NCI-H82 (cell line): ENCODE results near the gene CFAP210.
"Not testable (repeated sequence)": the region's sequence is repeated elsewhere in the genome, so short reads cannot be mapped to it uniquely, and the experiment has no call there.

Source experiments
- DNase-seq: peaks from one replicate; lab custom pipeline; 2025; lab: John Stamatoyannopoulos, UW

Gene CFAP210

DNA sequence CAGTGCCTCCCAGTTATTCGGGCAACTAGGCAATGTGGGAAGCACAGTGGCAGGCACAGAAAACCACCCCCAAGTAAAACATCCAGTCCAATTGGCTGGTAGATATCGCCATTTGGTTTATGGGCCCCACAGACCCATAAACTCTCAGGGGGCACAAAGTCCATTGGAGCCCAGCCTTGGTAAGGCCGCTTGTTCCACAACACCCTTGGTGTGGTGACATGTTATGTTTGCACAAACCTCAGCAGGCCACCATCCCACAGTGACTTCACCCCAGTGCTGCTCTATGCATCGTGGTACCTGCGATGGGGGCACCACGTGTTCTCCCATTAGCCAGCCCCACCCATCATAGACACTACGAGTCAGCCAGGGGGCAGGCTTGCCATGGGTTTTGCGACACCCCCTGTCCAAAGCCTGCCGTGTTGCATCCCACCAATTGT lies 18.6 kb upstream of the CFAP210 start:
- DNase-seq, result no peak

DNA sequence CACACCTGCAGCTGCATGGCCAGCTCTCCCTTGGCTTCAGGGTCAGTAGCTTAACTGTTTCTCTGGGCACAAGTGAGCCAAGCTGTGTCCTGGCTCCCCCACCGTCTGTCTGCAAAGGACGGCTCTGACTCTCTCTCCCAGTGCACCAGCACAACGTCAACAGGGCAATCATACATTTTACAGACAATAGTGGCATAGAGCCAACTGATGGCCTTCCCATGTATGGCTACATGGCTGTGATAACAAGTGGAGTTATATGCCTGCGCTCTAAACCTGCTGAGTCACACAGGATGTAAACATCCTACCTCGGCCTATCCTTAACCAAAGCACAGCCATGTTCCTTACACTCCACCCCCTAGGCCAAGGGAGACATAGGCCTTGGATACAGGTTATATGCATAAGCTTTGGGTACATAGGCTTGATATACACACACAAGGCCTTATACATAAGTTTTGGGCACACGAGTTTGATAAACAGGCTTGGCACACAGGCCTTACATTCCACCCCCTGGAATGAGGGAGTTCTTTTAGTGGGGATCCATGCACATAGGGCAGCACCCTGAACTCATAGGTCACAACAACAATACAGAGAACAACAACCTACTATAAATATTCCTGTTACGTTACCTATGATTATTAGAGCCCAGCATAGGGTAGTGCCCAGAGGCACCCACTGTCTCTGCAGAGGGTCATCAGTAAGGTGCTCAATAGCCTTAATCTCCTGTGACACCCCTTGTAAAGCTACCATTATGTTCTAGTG lies 17.7 kb upstream of the CFAP210 start:
- DNase-seq, result peak; percentile 25

DNA sequence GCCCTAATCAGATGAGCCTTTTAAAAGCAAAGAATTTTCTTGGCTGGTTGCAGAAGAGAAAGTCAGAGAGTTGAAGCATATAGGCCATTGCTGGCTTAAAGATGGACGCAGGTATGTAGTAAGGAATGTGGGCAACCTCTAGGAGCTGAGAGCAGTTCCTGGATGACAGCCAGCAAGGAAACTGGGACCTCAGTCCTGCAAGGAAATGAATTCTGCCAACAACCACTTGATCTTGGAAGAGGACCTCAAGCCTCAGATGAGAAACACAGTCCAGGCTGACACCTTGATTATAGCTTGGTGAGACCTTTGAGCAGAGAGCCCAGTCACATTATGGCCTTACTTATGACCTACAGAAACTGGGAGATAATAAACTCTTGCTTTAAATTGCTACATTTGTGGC lies 15.8 kb upstream of the CFAP210 start:
- DNase-seq, result no peak

DNA sequence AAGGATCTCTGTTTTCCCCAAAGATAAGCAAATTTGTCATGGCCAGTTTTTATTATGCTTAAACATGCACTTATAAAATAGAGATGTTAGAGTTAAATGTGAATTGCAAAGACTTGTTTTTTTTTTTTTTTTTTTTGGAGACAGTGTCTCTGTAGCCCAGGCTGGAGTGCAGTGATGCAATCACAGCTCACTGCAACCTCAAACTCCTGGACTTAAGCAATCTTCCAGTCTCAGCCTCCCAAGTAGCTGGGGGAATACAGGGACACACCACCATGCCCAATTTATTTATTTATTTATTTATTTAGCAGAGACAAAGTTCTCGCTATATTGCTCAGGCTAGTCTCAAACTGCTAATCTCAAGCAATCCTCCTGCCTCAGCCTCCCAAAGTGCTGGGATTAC lies 15.1 kb upstream of the CFAP210 start:
- no peak for DNase-seq

DNA sequence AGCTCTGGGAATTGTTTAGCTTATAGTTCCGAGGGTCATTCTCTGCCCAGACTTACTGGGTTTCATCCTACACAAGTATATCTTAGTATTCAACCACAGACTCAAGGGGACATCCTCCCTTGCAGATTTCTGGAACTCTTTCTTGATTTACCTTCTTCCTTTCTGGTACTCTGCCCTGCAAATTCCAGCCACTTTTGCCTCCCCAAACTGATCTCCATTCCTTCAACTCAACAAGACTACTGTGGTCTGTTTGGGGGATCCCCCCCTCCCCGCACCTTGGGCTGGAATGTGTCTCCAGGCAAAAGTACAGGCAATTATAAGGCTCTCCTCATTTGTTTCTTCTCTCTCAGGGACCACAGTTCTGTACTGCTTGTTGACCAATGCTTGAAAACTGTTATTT lies 13.4 kb upstream of the CFAP210 start:
- DNase-seq, result no peak

DNA sequence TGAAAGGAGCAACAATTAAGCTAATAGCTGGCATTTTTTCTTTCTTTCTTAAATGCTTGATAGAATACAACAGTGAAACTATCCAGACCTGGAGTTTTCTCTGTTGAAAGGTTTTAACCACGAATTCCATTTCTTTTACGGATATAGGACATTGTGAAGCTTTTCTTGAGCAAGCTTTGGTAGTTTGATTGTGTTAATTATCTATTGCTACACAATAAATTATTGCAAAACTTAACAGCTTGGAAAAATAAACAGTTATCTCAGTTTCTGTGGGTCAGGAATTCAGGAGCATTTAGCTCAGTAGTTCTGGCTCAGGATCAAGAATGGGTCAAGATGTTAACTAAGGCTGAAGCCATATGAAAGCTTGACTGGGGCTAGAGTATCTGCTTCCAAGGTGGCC lies 11.7 kb upstream of the CFAP210 start:
- DNase-seq, result no peak

DNA sequence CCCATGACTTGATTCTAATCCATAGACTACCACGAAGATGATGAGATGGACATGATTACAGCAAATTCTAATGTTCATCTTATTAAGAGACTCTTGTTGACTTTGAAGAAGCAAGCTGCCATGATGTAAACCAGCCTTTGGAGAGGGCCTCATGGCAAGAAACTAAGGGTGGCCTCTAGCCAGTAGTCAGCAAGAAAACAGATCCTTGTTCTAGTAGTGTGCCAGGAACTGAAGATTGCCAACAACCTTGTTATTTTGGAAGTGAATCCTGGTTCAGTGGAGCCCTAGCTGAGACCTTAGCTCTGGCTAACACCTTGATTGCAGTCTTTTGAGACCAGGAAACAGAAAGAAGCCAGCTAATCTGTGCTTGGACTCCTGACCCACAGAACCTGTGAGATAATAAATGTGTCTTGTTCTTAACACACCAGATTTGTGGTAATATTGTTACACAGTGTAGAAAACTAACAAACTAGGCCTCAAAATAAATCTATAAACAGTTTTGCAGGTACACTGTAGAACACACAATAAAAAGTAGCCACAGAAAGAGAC lies 10.0 kb upstream of the CFAP210 start:
- DNase-seq, result no peak

DNA sequence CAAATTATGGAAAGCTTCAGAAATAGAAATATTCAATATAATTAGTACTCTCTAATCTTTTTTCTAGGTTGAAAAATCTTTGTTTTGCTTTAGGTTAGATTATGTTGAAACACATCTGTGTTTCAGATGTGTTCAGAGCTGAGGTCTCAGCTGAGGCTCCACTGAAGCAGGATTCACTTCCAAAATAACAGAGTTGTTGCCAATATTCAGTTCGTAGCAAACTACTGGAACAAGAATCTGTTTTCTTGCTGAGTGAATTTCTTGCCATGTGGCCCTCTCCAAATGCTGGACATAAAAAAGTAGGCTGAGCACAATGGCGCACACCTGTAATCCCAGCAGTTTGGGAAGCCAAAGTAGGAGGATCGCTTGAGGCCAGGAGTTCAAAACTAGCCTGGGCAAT lies 8.8 kb upstream of the CFAP210 start:
- DNase-seq, result no peak

DNA sequence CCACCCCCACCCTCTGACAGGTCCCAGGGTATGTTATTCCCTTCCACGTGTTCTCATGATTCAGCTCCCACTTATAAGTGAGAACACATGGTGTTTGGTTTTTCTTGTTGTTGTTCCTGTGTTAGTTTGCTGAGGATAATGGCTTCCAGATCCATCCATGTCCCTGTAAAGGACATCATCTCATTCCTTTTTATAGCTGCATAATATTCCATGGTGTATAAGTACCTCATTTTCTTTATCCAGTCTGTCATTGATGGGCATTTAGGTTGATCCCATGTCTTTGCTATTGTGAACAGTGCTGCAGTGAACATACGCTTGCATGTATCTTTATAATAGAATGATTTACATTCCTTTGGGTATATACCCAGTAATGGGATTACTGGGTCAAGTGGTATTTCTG lies 5.0 kb upstream of the CFAP210 start:
- DNase-seq, result not testable (repeated sequence)

DNA sequence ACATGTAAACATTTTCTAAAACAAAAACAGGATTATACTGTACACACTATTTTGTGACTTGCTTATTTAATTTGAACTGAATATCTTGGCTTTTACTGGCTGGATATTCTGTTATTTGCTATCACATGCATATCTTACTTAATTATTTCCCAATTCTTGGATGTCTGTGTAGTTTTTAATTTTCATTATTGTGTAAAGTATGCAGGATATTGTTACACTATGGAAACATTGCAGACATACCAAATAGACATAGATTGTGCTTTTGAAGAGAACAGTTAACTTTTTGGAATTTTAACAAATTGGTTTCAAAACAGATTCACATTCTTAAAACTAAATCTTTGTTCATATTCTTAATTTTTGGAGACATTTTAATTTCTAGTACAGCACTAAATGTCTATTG lies 2.2 kb upstream of the CFAP210 start:
- DNase-seq, result no peak

DNA sequence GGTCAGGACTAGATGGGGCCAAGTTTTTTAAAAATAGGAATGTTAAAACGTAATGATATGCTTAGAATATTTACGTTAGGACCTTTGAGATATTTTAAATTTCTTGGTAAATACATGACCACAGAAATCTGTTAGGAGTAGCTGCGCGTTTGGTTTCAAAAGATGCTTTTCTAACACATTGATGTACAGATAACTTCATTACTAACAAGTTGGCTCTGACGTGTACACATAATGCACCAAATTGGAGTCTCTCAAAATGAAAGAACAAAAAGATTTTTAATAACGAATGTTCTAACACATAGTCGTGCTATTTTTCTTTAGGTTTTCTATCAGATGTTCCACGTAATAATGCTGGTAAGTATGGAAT lies 672 bp upstream of the CFAP210 start:
- DNase-seq, result no peak

DNA sequence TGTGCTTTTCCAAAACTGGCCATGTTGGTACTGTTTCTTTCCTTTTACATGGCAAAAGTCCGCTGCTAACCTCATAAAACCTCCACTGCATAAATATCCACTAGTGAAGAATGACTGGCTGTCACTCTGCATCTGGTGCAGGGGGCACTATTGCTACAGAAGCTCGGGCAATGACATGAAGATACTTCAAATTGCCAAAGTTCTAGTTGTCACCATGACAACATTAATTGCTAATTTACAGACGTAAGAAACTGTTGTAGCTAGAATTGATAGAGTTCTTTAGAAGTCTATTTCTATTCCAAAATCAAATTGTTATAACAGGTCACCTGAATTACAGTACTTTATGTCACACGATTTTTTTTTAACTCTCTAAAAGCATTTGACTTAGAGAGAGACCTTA lies 845 bp downstream of the CFAP210 start:
- DNase-seq, result peak; percentile 52

DNA sequence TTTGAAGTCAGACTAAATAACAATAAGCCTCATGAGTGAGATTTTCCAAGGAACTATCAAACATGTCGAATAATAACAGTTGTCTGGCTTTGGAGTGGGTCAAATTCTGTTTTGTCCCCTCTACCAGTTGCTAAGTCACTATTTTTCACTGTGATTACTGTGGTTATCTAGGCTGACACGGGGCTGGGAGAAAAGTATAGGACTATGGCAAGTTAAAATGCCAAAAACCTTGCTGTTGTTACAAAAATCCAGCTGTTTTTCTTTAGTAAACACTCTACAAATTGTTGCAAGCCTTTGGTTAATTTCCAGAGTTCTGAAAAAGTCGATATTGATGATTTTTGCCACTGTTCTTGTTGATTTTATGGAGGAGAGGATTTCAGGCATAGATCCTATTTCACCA lies 1.5 kb downstream of the CFAP210 start:
- no peak for DNase-seq

DNA sequence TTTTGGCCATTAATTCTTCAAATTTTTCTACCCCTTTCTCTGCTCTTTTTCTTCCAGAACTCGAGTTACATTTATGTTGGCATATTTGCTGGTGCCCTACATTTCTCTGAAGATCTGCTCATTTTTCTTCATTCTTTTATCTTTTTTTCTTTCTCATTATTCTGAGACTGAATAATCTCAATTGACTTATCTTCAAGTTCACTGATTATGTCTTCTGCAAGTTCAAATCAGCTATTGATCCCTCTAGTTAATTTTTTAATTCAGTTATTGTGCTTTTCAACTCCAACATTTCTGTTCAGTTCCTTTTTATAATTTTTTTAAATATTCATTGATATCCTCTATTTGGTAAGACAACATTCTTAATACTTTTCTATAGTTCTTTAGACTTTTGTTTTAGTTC lies 3.2 kb downstream of the CFAP210 start:
- no peak for DNase-seq

DNA sequence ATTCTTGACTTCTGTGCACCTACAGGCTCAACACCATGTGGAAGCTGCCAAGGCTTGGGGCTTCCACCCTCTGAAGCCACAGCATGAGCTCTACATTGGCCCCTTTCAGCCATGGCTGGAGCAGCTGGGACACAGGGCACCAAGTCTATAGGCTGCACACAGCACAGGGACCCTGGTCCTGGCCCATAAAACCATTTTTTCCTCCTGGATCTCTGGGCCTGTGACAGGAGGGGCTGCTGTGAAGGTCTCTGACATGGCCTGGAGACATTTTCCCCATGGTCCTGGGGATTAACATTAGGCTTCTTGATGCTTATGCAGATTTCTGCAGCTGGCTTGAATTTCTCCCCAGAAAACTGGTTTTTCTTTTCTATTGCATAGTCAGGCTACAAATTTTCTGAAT lies 6.3 kb downstream of the CFAP210 start:
- not testable (repeated sequence) for DNase-seq

DNA sequence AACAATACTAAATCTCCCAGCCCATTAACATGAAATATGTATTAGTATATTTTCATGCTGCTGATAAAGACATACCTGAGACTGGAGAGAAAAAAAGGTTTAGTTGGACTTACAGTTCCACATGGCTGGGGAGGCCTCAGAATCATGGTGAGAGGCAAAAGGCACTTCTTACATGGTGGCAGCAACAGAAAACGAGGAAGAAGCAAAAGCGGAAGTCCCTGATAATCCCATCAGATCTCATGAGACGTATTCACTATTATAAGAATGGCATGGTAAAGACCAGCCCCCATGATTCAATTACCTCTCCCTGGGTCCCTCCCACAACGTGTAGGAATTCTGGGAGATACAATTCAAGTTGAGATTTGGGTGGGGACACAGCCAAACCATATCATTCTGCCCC lies 7.4 kb downstream of the CFAP210 start:
- DNase-seq, result not testable (repeated sequence)

DNA sequence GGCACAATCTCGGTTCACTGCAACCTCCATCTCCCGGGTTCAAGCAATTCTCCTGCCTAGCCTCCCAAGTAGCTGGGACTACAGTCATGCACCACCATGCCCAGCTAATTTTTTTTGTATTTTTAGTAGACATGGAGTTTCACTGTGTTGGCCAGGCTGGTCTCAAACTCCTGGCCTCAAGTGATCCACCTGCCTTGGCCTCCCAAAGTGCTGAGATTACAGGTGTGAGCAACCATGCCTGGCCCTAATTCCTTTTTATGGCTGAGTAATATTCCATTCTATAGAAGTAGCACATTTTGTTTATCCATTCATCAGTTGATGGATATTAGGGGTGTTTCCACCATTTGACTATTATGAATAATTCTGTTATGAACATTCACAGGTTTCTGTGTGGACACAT lies 9.5 kb downstream of the CFAP210 start:
- DNase-seq, result not testable (repeated sequence)

DNA sequence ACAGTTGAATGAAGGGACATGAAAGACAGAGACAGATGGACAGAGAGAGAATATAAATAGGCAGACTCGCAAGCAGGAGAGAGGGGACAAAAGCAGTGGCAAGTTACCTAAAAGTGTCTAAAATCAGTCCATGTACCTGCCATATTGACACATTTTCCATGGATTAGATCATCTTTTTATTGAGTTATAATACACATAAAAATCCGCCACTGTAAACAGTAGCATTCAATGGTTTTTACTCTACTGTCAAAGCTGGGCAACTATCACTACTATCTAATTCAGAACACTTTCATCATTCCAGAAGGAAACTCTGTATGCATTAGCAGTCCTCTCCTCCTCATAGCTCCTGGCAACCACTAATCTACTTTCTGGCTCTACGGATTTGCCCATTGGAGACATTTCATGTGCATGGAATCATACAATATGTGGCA lies 10.1 kb downstream of the CFAP210 start:
- no peak for DNase-seq

DNA sequence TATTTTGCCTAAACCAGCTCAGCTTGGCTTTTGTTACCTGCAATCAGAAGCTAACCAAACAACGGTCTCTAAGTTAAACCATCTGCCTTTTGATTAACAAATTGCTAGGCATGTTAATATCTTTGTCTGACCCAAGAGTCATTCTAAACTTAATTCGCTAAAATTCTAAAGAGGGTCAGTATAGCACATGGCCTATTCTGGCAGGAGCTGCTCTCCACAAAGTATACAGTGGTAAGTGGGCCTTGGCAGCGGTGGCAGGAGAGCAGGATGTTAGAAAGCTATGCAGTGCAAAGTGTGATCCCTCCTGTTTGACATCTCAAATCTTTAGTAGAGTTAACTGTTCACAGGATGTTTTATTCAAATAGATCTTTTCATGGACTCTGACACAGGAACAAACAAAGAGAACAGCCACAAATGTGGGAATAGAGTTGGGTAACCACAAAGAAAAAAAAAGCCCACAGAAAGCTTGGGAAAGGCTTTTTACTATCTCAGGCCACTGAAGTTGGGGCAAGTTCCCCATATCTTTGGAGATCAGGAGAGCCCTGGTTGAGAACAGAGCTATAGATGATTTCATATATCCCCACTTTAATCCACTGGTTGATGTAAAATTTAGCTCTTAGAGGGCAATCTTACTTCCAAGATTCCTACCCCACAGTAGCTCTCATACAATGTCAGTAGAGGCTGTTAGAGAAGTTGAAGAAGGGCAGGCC lies 10.6 kb downstream of the CFAP210 start:
- no peak for DNase-seq

DNA sequence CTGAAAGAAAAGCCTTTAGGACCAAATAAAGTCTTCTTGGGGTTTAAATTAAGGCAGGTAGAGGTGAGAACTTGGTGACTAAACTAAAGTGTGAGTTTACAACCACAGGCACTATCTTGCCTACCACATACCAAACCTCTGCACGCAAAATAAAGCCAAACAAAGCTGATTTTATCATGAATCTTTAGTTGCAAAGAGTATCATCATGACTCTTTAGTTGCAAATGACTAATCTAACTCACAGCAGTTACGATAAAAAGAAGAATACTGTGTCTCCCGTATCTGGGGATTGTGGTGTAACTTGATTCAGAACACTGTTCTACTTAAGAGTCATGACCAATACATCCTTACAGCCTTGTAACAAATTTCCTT lies 11.2 kb downstream of the CFAP210 start:
- no peak for DNase-seq

DNA sequence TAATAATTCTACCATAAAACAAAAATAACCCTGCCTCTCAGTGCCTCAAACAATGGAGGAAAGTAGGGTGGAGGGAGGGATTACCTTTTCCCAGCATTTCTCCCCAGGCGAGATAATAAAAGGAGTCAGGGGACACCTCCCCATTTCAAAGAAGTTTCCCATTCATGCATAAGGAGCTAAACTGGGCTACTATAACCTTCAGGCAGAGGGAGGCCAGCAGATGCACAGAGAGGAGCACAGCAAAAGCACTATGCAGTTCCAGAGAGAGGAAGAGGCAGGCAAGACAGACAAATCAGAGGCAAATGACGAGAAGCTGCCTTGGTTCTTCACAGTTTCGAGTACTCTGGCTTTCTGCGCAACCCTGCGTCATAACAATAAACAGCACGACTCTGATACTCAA lies 17.4 kb downstream of the CFAP210 start:
- DNase-seq, result no peak

DNA sequence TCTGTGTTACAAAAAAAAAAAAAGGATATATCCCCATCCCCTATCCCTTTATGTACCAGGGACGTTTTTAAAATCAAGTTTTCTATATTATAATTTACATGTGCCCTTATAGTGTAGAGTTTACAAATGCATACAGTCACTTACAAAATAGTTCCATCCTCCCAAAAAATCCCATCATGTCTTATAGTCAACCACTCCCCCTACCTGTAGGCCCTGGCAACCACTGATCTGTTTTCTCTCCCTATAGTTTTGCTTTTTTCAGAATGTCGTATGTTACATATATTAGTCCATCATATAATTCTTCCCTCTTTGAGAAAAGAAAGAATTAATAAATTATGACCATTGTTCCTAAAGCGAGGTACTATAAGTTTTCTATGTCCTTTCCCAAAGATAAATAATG lies 17.8 kb downstream of the CFAP210 start:
- DNase-seq, result no peak

DNA sequence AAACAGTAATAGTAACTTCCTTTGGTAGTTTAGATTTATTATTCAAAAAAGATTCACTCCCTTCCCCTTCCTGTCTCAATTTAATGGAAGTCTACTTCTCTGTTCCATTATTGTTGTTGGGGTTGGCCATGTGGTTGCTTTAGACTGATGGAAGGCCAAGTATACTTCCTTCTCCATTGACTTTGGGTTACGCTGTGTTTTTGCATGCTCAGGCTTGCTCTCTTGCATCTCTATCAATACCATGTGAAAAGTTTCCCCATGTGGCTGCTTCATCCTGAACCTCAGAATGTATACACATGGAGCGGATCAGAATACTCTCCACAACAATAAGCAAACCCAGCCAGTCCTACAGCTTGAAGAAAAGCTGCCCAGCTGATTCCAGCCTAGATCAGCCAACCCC lies 20.3 kb downstream of the CFAP210 start:
- DNase-seq, result no peak

DNA sequence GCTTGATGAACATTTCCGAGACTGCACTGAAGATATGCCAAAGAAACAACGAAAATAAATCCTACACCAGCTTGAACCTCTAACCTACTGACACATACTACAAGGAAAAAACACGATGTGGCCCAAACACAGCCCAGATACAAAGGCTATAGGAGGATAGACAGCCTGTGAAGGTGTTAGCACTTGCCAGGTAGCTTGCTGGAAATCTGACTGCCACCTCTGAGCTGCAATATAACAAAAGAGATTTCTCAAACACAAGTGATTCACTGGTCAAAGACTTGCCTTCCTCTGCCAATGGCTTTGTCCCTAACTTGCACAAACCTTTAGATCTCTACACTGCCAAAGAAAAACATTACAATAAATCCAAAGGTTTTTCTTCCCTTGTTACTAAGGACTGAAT lies 21.1 kb downstream of the CFAP210 start:
- DNase-seq, result no peak
